HepG2 (cell line): ENCODE results near the gene DHRS11. TPM values are rescaled to one million over a fixed set of nuclear protein-coding genes. Genes with fewer than 3 reads are reported as not detected.

Source experiments
- ARID3A ChIP-seq: IDR thresholded peaks from 2 replicates; pipeline ENCODE4 v1.6.1; 2012; ENCODE audit warnings: low read depth, low read length, improper control_type of control experiment
- CBX1 ChIP-seq: IDR thresholded peaks from one replicate; pipeline ENCODE4 v1.6.1; 2016; ENCODE audit warnings: antibody characterized with exemption, low read depth
- CEBPB ChIP-seq: IDR thresholded peaks from 2 replicates; pipeline ENCODE4 v1.6.1; 2011; ENCODE audit warnings: low read depth, low read length, improper control_type of control experiment, borderline replicate concordance
- ELF3 ChIP-seq: IDR thresholded peaks from 2 replicates; pipeline ENCODE4 v1.6.1; 2016; ENCODE audit warnings: missing genetic modification reagents, missing compliant biosample characterization
- TBX2 ChIP-seq: sonication (generic); formaldehyde crosslinking; IDR thresholded peaks from 2 replicates; pipeline ENCODE4 v1.5.0; 2020; ENCODE audit warnings: missing genetic modification reagents, mild to moderate bottlenecking, borderline replicate concordance
- TEAD2 ChIP-seq: sonication (generic); formaldehyde crosslinking; IDR thresholded peaks from 2 replicates; pipeline ENCODE4 v1.9.0; 2021; ENCODE audit warnings: missing genetic modification reagents
- ZBTB7A ChIP-seq: sonication (generic); formaldehyde crosslinking; IDR thresholded peaks from 2 replicates; pipeline ENCODE4 v1.8.0; 2022; ENCODE audit warnings: mild to moderate bottlenecking, missing genetic modification reagents
- ZNF30 ChIP-seq: sonication (generic); formaldehyde crosslinking; IDR thresholded peaks from 2 replicates; pipeline ENCODE4 v1.5.0; 2020; ENCODE audit warnings: mild to moderate bottlenecking, missing genetic modification reagents
- ZNF33B ChIP-seq: sonication (generic); formaldehyde crosslinking; IDR thresholded peaks from 2 replicates; pipeline ENCODE4 v1.5.1; 2020; ENCODE audit warnings: mild to moderate bottlenecking, missing genetic modification reagents
- ZNF556 ChIP-seq: sonication (generic); formaldehyde crosslinking; IDR thresholded peaks from 2 replicates; pipeline ENCODE4 v1.4.0; 2020; ENCODE audit warnings: mild to moderate bottlenecking, missing genetic modification reagents, borderline replicate concordance
- ZNF619 ChIP-seq: sonication (generic); formaldehyde crosslinking; IDR thresholded peaks from 2 replicates; pipeline ENCODE4 v1.4.0; 2020; ENCODE audit warnings: mild to moderate bottlenecking, missing genetic modification reagents
- ZNF737 ChIP-seq: sonication (generic); formaldehyde crosslinking; IDR thresholded peaks from 2 replicates; pipeline ENCODE4 v1.5.0; 2020; ENCODE audit warnings: missing genetic modification reagents, mild to moderate bottlenecking, borderline replicate concordance
- polyA plus RNA-seq, 8 experiments: library from polyadenylated mRNA; depleted of rRNA in 3 of 8; stranded (reverse) in 7 of 8; unstranded in 1 of 8; fragments of >200 nt; fragmentation: Illumina TruSeq in 4 of 8; extraction: Trizol in 4 of 8; gene quantifications; 2 replicates each; pipeline versions ENCODE4 v1.2.1 to v1.2.3, GENCODE V29; 2011 to 2016; ENCODE audit warnings: low read depth in 4 of 8, missing spikeins in 1 of 8, mixed read lengths in 1 of 8; ENCODE audit not compliant: insufficient read depth in 1 of 8
- total RNA-seq, 5 experiments: library from RNA; depleted of rRNA; stranded (reverse); fragments of >200 nt; fragmentation: Illumina TruSeq; extraction: Trizol; gene quantifications; 2 replicates each; pipeline ENCODE4 v1.2.3, GENCODE V29; 2016; ENCODE audit warnings: low read depth in 1 of 5
- TF ChIP-seq, protein P1 (sequence below): IDR thresholded peaks from 2 replicates; pipeline ENCODE4 v1.6.1; 2016; ENCODE audit warnings: low read depth, control low read depth
- TF ChIP-seq, protein P2 (sequence below): sonication (generic); formaldehyde crosslinking; IDR thresholded peaks from 2 replicates; pipeline ENCODE4 v1.9.0; 2021; ENCODE audit warnings: missing genetic modification reagents, borderline replicate concordance
- TF ChIP-seq, protein P3 (sequence below): sonication (generic); formaldehyde crosslinking; conservative IDR thresholded peaks from 2 replicates; pipeline ENCODE4 v1.4.0; 2020; ENCODE audit warnings: missing genetic modification reagents
- TF ChIP-seq, protein P4 (sequence below), 2 experiments: sonication (generic) in 1 of 2; formaldehyde crosslinking in 1 of 2; IDR thresholded peaks; 2 replicates each; pipeline versions ENCODE4 v1.4.0 to v1.6.1; 2018 to 2020; ENCODE audit warnings: missing genetic modification reagents in 2 of 2, borderline replicate concordance in 1 of 2, low read depth in 1 of 2, mild to moderate bottlenecking in 1 of 2, missing biosample characterization in 1 of 2

The DHRS11 gene
- total and polyA plus RNA-seq, 2 of the 13 experiments (the other 11 are each of a cell fraction or from before 2014, with no cell fraction given) = 28.4 to 41.9 TPM

DNA sequence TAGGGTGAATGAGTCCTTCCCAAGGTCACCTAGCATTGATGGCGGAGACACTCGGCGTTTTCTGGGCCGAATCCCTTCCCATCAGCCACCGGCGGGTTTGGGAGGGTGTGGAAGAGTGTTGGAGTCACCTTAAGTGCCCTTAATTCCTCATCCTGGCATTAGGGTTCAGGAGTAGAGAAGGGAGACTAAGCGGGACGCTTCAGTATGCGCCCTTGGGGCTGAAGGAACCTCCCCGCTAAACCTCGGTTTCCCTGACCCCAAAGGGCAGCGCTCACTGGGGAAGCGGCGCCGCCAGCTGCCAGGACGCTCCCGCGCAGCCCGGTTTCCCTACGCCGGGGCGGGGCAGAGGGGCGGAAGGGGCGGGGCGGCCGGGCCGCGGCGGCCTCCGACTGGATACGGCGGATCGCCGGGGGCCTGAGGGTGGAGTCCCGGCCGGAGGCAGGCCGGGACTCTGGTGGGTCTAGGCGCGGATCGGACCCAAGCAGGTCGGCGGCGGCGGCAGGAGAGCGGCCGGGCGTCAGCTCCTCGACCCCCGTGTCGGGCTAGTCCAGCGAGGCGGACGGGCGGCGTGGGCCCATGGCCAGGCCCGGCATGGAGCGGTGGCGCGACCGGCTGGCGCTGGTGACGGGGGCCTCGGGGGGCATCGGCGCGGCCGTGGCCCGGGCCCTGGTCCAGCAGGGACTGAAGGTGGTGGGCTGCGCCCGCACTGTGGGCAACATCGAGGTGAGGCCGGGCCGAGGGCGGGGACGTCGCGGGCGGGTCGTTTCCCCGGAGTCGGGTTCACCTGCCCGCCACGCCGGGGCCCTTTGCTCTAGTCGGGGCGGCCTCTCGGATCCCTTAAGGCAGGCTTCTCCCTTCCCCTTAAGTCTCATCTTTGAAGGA is at the start of gene DHRS11 (continued):
- TF ChIP-seq ZNF556 (CRISPR knock-in tag) = 0 out of 2 replicates have a peak, but pooled peaks have one; percentile 44
- TF ChIP-seq ZNF619 = no peak
- TF ChIP-seq, protein P1, sequence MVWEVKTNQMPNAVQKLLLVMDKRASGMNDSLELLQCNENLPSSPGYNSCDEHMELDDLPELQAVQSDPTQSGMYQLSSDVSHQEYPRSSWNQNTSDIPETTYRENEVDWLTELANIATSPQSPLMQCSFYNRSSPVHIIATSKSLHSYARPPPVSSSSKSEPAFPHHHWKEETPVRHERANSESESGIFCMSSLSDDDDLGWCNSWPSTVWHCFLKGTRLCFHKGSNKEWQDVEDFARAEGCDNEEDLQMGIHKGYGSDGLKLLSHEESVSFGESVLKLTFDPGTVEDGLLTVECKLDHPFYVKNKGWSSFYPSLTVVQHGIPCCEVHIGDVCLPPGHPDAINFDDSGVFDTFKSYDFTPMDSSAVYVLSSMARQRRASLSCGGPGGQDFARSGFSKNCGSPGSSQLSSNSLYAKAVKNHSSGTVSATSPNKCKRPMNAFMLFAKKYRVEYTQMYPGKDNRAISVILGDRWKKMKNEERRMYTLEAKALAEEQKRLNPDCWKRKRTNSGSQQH = no peak
- TF ChIP-seq ZBTB7A (CRISPR knock-in tag) = no peak
- TF ChIP-seq ARID3A = no peak
- peak; percentile 30; the same call in 1 of the 2 replicates for TF ChIP-seq ELF3 (CRISPR knock-in tag)
- TF ChIP-seq ZNF33B (CRISPR knock-in tag) = no peak
- TF ChIP-seq, protein P2, sequence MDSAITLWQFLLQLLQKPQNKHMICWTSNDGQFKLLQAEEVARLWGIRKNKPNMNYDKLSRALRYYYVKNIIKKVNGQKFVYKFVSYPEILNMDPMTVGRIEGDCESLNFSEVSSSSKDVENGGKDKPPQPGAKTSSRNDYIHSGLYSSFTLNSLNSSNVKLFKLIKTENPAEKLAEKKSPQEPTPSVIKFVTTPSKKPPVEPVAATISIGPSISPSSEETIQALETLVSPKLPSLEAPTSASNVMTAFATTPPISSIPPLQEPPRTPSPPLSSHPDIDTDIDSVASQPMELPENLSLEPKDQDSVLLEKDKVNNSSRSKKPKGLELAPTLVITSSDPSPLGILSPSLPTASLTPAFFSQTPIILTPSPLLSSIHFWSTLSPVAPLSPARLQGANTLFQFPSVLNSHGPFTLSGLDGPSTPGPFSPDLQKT (CRISPR knock-in tag) = no peak
- TF ChIP-seq, protein P3, sequence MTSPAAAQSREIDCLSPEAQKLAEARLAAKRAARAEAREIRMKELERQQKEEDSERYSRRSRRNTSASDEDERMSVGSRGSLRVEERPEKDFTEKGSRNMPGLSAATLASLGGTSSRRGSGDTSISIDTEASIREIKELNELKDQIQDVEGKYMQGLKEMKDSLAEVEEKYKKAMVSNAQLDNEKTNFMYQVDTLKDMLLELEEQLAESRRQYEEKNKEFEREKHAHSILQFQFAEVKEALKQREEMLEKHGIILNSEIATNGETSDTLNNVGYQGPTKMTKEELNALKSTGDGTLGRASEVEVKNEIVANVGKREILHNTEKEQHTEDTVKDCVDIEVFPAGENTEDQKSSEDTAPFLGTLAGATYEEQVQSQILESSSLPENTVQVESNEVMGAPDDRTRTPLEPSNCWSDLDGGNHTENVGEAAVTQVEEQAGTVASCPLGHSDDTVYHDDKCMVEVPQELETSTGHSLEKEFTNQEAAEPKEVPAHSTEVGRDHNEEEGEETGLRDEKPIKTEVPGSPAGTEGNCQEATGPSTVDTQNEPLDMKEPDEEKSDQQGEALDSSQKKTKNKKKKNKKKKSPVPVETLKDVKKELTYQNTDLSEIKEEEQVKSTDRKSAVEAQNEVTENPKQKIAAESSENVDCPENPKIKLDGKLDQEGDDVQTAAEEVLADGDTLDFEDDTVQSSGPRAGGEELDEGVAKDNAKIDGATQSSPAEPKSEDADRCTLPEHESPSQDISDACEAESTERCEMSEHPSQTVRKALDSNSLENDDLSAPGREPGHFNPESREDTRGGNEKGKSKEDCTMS (CRISPR knock-in tag) = no peak
- TF ChIP-seq CEBPB = no peak
- TF ChIP-seq, protein P4, sequence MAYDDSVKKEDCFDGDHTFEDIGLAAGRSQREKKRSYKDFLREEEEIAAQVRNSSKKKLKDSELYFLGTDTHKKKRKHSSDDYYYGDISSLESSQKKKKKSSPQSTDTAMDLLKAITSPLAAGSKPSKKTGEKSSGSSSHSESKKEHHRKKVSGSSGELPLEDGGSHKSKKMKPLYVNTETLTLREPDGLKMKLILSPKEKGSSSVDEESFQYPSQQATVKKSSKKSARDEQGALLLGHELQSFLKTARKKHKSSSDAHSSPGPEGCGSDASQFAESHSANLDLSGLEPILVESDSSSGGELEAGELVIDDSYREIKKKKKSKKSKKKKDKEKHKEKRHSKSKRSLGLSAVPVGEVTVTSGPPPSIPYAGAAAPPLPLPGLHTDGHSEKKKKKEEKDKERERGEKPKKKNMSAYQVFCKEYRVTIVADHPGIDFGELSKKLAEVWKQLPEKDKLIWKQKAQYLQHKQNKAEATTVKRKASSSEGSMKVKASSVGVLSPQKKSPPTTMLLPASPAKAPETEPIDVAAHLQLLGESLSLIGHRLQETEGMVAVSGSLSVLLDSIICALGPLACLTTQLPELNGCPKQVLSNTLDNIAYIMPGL (CRISPR knock-in tag; IDR thresholded peaks at IDR 0.05; ENCODE audit: borderline replicate concordance in 1 of 2, low read depth in 1 of 2) = peak in 1 of 2 experiments; percentile 14; a peak in 1 of 4 replicates
- no peak for TF ChIP-seq ZNF30 (CRISPR knock-in tag)
- 0 out of 2 replicates have a peak, but pooled peaks have one; percentile 29 for TF ChIP-seq TBX2 (CRISPR knock-in tag)
- no peak for TF ChIP-seq ZNF737 (CRISPR knock-in tag)
- no peak for TF ChIP-seq CBX1
- TF ChIP-seq TEAD2 (CRISPR knock-in tag) = no peak
